H9 (cell line): ENCODE measurements around the gene CTNNAL1. TPM values are rescaled to one million over a fixed set of nuclear protein-coding genes. Genes with fewer than 3 reads are reported as not detected.

Experiments used
- DNase-seq: peaks from one replicate; pipeline ENCODE4 v3.0.0-alpha.2; 2017
- H2AFZ ChIP-seq: one replicate; pipeline ENCODE4 v1.6.1; 2013; ENCODE audit warnings: mild to moderate bottlenecking, low read length, control low read depth, moderate library complexity
- H2AK5ac ChIP-seq: 2 replicates; pipeline ENCODE4 v1.6.1; 2013; ENCODE audit warnings: low read length, control low read depth, mixed read lengths; ENCODE audit not compliant: insufficient read length
- H2BK120ac ChIP-seq: one replicate; pipeline ENCODE4 v1.6.1; 2013; ENCODE audit warnings: low read depth, mild to moderate bottlenecking, low read length, control low read depth, inconsistent platforms; ENCODE audit not compliant: poor library complexity, severe bottlenecking
- H2BK12ac ChIP-seq: 2 replicates; pipeline ENCODE4 v1.6.1; 2013; ENCODE audit warnings: low read length, control low read depth, mixed read lengths, low read depth; ENCODE audit not compliant: insufficient read length
- H2BK15ac ChIP-seq: 2 replicates; pipeline ENCODE4 v1.6.1; 2013; ENCODE audit warnings: low read depth, low read length, control low read depth
- H2BK20ac ChIP-seq: one replicate; pipeline ENCODE4 v1.6.1; 2013; ENCODE audit warnings: low read depth, mild to moderate bottlenecking, low read length, control low read depth, inconsistent platforms; ENCODE audit not compliant: poor library complexity, severe bottlenecking
- H2BK5ac ChIP-seq: 2 replicates; pipeline ENCODE4 v1.6.1; 2013; ENCODE audit warnings: low read length, control low read depth, mixed read lengths; ENCODE audit not compliant: insufficient read length
- H3K14ac ChIP-seq: 2 replicates; pipeline ENCODE4 v1.6.1; 2013; ENCODE audit warnings: low read length, control low read depth; ENCODE audit not compliant: insufficient read depth
- H3K18ac ChIP-seq: 2 replicates; pipeline ENCODE4 v1.6.1; 2013; ENCODE audit warnings: low read depth, mild to moderate bottlenecking, mixed read lengths, low read length, control low read depth; ENCODE audit not compliant: insufficient read length
- H3K23ac ChIP-seq: 2 replicates; pipeline ENCODE4 v1.6.1; 2013; ENCODE audit warnings: low read length, control low read depth, mixed read lengths, low read depth; ENCODE audit not compliant: insufficient read length
- H3K23me2 ChIP-seq: 2 replicates; pipeline ENCODE4 v1.6.1; 2013; ENCODE audit warnings: low read depth, mild to moderate bottlenecking, mixed read lengths, low read length, control low read depth; ENCODE audit not compliant: insufficient read length, poor library complexity, severe bottlenecking
- H3K27ac ChIP-seq: 2 replicates; pipeline ENCODE4 v1.5.1; 2013; ENCODE audit warnings: low read length, control low read depth, mixed read lengths, low read depth; ENCODE audit not compliant: insufficient read length
- H3K27me3 ChIP-seq: 2 replicates; pipeline ENCODE4 v1.6.1; 2013; ENCODE audit warnings: low read length, control low read depth, inconsistent platforms; ENCODE audit not compliant: insufficient read depth
- H3K4ac ChIP-seq: 2 replicates; pipeline ENCODE4 v1.6.1; 2013; ENCODE audit warnings: low read depth, mild to moderate bottlenecking, control low read depth, inconsistent platforms, low read length, moderate library complexity
- H3K4me1 ChIP-seq: 2 replicates; pipeline ENCODE4 v1.6.1; 2013; ENCODE audit warnings: low read length, control low read depth, inconsistent platforms; ENCODE audit not compliant: insufficient read depth
- H3K4me2 ChIP-seq: 2 replicates; pipeline ENCODE4 v1.6.1; 2013; ENCODE audit warnings: low read length, control low read depth, mixed read lengths; ENCODE audit not compliant: insufficient read length, insufficient read depth
- H3K56ac ChIP-seq: 2 replicates; pipeline ENCODE4 v1.6.1; 2013; ENCODE audit warnings: low read depth, mild to moderate bottlenecking, mixed read lengths, low read length, control low read depth; ENCODE audit not compliant: insufficient read length
- H3K79me1 ChIP-seq: 2 replicates; pipeline ENCODE4 v1.6.1; 2013; ENCODE audit warnings: low read depth, mild to moderate bottlenecking, moderate library complexity, low read length, control low read depth, inconsistent platforms; ENCODE audit not compliant: insufficient read depth, poor library complexity, severe bottlenecking
- H3K79me2 ChIP-seq: 2 replicates; pipeline ENCODE4 v1.6.1; 2013; ENCODE audit warnings: low read length, control low read depth, inconsistent platforms; ENCODE audit not compliant: insufficient read depth
- H3K9ac ChIP-seq: 2 replicates; pipeline ENCODE4 v1.6.1; 2013; ENCODE audit warnings: low read length, control low read depth, mixed read lengths; ENCODE audit not compliant: insufficient read length; ENCODE audit errors: extremely low read depth
- H3K9me3 ChIP-seq: one replicate; pipeline ENCODE4 v1.6.1; 2013; ENCODE audit warnings: low read depth, low read length, inconsistent platforms; ENCODE audit not compliant: control insufficient read depth
- H3T11ph ChIP-seq: one replicate; pipeline ENCODE4 v1.6.1; 2013; ENCODE audit warnings: mild to moderate bottlenecking, low read length, control low read depth, inconsistent platforms
- H4K20me1 ChIP-seq: one replicate; pipeline ENCODE4 v1.6.1; 2013; ENCODE audit not compliant: control insufficient read depth, insufficient read length, insufficient read depth
- H4K5ac ChIP-seq: 2 replicates; pipeline ENCODE4 v1.6.1; 2013; ENCODE audit warnings: low read depth, mild to moderate bottlenecking, mixed read lengths, low read length, control low read depth; ENCODE audit not compliant: insufficient read length
- H4K8ac ChIP-seq: replicated peaks from 2 replicates; pipeline ENCODE4 v1.6.1; 2013; ENCODE audit warnings: low read length, control low read depth, mixed read lengths, low read depth; ENCODE audit not compliant: insufficient read length
- H4K91ac ChIP-seq: 2 replicates; pipeline ENCODE4 v1.6.1; 2013; ENCODE audit warnings: low read depth, mild to moderate bottlenecking, moderate library complexity, mixed read lengths, low read length, control low read depth; ENCODE audit not compliant: insufficient read length
- H3K27ac Mint-ChIP-seq, 3 experiments: 2 replicates in 2 of 3; 3 replicates in 1 of 3; pipeline ENCODE4 v1.8.0; 2020 to 2021; ENCODE audit warnings: mixed read lengths in 3 of 3, mild to moderate bottlenecking in 1 of 3, moderate library complexity in 1 of 3
- H3K27me3 Mint-ChIP-seq: 2 replicates; pipeline ENCODE4 v1.8.0; 2021; ENCODE audit warnings: low read depth, mild to moderate bottlenecking, moderate library complexity, mixed read lengths
- H3K36me3 Mint-ChIP-seq, 3 experiments: 2 replicates in 2 of 3; 3 replicates in 1 of 3; pipeline ENCODE4 v1.8.0; 2020 to 2021; ENCODE audit warnings: low read depth in 3 of 3, mixed read lengths in 3 of 3; ENCODE audit not compliant: insufficient read depth in 1 of 3
- H3K4me1 Mint-ChIP-seq, 2 experiments: 2 replicates each; pipeline ENCODE4 v1.8.0; 2020; ENCODE audit warnings: mixed read lengths in 2 of 2
- H3K4me3 Mint-ChIP-seq, 2 experiments: 2 replicates in 1 of 2; 3 replicates in 1 of 2; pipeline ENCODE4 v1.8.0; 2020 to 2021; ENCODE audit warnings: mild to moderate bottlenecking in 2 of 2, mixed read lengths in 2 of 2, moderate library complexity in 1 of 2
- H3K9me3 Mint-ChIP-seq, 2 experiments: 2 replicates in 1 of 2; 3 replicates in 1 of 2; pipeline ENCODE4 v1.8.0; 2020; ENCODE audit warnings: mild to moderate bottlenecking in 2 of 2, mixed read lengths in 2 of 2, moderate library complexity in 1 of 2
- total RNA-seq: library from RNA; stranded (reverse); gene quantifications from 2 replicates; pipeline ENCODE4 v1.2.1, GENCODE V29; 2021
- TF ChIP-seq, protein P1 (sequence below): fragments of 200-600 bp; sonication (generic); conservative IDR thresholded peaks from 3 replicates; pipeline ENCODE4 v1.8.0; 2021; ENCODE audit warnings: antibody characterized with exemption, mild to moderate bottlenecking

The CTNNAL1 gene
- total RNA-seq, 1 experiment from 2014 or later = 52.9 TPM

- Histone ChIP-seq H3K27ac (no peak overlapping the region), H3K27me3 (no peaks in the 10 kb centered on the region; the same call in 1 of the 2 replicates), H4K8ac (no peak overlapping the region), H3K23me2 (peaks cover 12% of the 10 kb centered on the region), H4K5ac (no peak overlapping the region), H3K79me2 (peaks cover 1% of the 10 kb centered on the region; the same call in 1 of the 2 replicates), H3K4ac (no peak overlapping the region), H3K79me1 (peaks cover 3% of the 10 kb centered on the region), H2BK20ac (no peak overlapping the region), H3T11ph (no peak overlapping the region), H2AFZ (no peak overlapping the region), H3K56ac (no peak overlapping the region), H4K20me1 (no peaks in the 10 kb centered on the region), H3K9ac (no peak overlapping the region), H2BK5ac (no peak overlapping the region), H3K4me1 (no peaks in the 10 kb centered on the region), H3K23ac (no peak overlapping the region), H2AK5ac (no peak overlapping the region), H3K14ac (no peak overlapping the region), H2BK120ac (no peak overlapping the region), H3K18ac (no peak overlapping the region), H4K91ac (no peak overlapping the region), H2BK12ac (no peak overlapping the region), H3K9me3 (no peaks in the 10 kb centered on the region), H3K4me2 (no peak overlapping the region), H2BK15ac (no peak overlapping the region)
- Mint-ChIP-seq H3K36me3 (peaks cover 0 to 6% (median 2%) of the 10 kb centered on the region in 3 experiments; a peak in 4 of 7 replicates), H3K4me1 (peaks cover 19 to 33% of the 10 kb centered on the region in 2 experiments), H3K27me3 (peaks cover 11% of the 10 kb centered on the region), H3K4me3 (peak overlapping the region; percentile 93 to 94; a peak in 3 of 5 replicates), H3K9me3 (no peaks in the 10 kb centered on the region; a peak in 2 of 5 replicates), H3K27ac (no peak overlapping the region)
- TF ChIP-seq, protein P1, sequence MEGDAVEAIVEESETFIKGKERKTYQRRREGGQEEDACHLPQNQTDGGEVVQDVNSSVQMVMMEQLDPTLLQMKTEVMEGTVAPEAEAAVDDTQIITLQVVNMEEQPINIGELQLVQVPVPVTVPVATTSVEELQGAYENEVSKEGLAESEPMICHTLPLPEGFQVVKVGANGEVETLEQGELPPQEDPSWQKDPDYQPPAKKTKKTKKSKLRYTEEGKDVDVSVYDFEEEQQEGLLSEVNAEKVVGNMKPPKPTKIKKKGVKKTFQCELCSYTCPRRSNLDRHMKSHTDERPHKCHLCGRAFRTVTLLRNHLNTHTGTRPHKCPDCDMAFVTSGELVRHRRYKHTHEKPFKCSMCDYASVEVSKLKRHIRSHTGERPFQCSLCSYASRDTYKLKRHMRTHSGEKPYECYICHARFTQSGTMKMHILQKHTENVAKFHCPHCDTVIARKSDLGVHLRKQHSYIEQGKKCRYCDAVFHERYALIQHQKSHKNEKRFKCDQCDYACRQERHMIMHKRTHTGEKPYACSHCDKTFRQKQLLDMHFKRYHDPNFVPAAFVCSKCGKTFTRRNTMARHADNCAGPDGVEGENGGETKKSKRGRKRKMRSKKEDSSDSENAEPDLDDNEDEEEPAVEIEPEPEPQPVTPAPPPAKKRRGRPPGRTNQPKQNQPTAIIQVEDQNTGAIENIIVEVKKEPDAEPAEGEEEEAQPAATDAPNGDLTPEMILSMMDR = no peak
- no peak for DNase-seq
Observed at GRCh38 chr9:109011231-109011671, 2.0 kb downstream of the CTNNAL1 start.
